ENCODE measurements around the gene ZNF710. TPM values are rescaled to one million over a fixed set of nuclear protein-coding genes. Genes with fewer than 3 reads are reported as not detected.
"Not testable (repeated sequence)": the region's sequence is repeated elsewhere in the genome, so short reads cannot be mapped to it uniquely, and the experiment has no call there.

Gene ZNF710
- total and polyA plus RNA-seq, 2 of the 4 experiments (the other 2 are of a cell fraction): 7.6 to 8.2 TPM

DNA sequence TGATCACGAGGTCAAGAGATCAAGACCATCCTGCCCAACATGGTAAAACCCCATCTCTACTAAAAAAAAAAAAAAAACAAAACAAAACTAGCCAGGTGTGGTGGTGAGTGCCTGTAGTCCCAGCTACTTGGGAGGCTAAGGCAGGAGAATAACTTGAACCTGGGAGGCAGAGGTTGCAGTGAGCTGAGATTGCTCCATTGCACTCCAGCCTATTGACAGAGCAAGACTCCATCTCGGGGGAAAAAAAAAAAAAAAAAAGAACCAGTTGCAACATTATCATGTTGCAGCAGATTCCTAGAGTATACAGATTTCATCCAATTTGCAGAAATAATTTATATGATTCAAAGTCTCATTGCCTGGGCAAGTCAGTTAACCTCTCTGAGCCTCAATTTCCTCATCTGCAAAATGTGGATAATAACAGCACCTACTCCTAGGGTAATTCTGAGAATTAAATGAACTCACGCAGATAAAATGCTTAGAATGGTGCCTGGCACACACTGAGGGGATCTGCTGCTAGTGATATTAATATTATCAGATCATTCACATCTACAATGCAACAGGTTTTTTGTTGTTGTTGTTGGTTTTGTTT, 108.1 kb downstream of the ZNF710 start:
- intact Hi-C loops (cut with micrococcal nuclease): not testable (repeated sequence)

More for the DNA sequence above, 108.1 kb downstream of the ZNF710 start:
- H2BK15ac ChIP-seq (ENCODE audit: low read depth, low read length); H3K4me1 ChIP-seq (ENCODE audit: control insufficient read depth, insufficient read depth, low read length); H4K8ac ChIP-seq (ENCODE audit: low read depth in 2 of 2, low read length in 2 of 2); H3K9me1 ChIP-seq (ENCODE audit: insufficient read depth, low read length); BruUV-seq (replicated peaks); H3K14ac ChIP-seq (replicated peaks; ENCODE audit: low read depth, low read length); in situ Hi-C loops (cut with MboI; ENCODE audit: low sequenced_read_pairs); H2BK120ac ChIP-seq (ENCODE audit: low read depth, low read length); H3K27ac ChIP-seq (ENCODE audit: insufficient read depth, low read length); H3K36me3 ChIP-seq (ENCODE audit: control insufficient read depth, insufficient read depth, low read length); H3K9me3 ChIP-seq (ENCODE audit: control insufficient read depth, insufficient read depth, low read length); H4K20me1 ChIP-seq (ENCODE audit: insufficient read depth, low read length); CTCF ChIA-PET; ATAC-seq (ENCODE audit: low read depth); H4K5ac ChIP-seq (ENCODE audit: low read depth, low read length); H2BK20ac ChIP-seq (ENCODE audit: low read depth, low read length); H2AK5ac ChIP-seq (ENCODE audit: low read depth, low read length); H2AK9ac ChIP-seq (replicated peaks; ENCODE audit: low read depth, low read length, poor library complexity); H2AFZ ChIP-seq (replicated peaks; ENCODE audit: low read length, poor library complexity); H4K91ac ChIP-seq (ENCODE audit: insufficient read depth, low read depth, low read length); dilution Hi-C loops (cut with HindIII; ENCODE audit: low sequenced_read_pairs, unreplicated experiment); H3K4me3 ChIP-seq (ENCODE audit: insufficient read depth, low read depth, low read length); H2BK5ac ChIP-seq (ENCODE audit: low read depth, low read length, poor library complexity, severe bottlenecking); H3K56ac ChIP-seq (ENCODE audit: extremely low read depth, insufficient read depth, low read length); H3K18ac ChIP-seq (ENCODE audit: low read depth, low read length); DNase-seq; H3K9ac ChIP-seq (ENCODE audit: low read depth, low read length); H3K4ac ChIP-seq (ENCODE audit: low read depth, low read length); H3K27me3 ChIP-seq (ENCODE audit: control insufficient read depth, insufficient read depth, low read length); H3K79me1 ChIP-seq (ENCODE audit: low read depth in 1 of 2, low read length in 2 of 2); H3K23ac ChIP-seq (ENCODE audit: low read depth, low read length); H3K4me2 ChIP-seq (ENCODE audit: low read depth, low read length): not testable (repeated sequence)
- WGBS, 2 experiments (ENCODE audit: extremely low coverage in 2 of 2, insufficient read length in 1 of 2): no CpG with 5 or more reads among the region's 3 CpGs
- POLR2A ChIA-PET (ENCODE audit: unreplicated experiment): interaction anchor here (0.6 kb wide), 1 partner anchor 261 kb away, joined by 4 read pairs; no protein-coding TSS in a partner anchor
